ENCODE data around the gene CHRDL1.

Gene CHRDL1

GRCh38 chrX:110741213-110741796, 54.3 kb downstream of the CHRDL1 start:
- no peak for DNase-seq

GRCh38 chrX:110734894-110735541, 60.6 kb downstream of the CHRDL1 start:
- no peak for DNase-seq

- no peak for DNase-seq
Observed at GRCh38 chrX:110734271-110734670, 61.3 kb downstream of the CHRDL1 start.

GRCh38 chrX:110733166-110733565, 62.5 kb downstream of the CHRDL1 start:
- no peak for DNase-seq

- no peak for DNase-seq
Observed at GRCh38 chrX:110732266-110732665, 63.4 kb downstream of the CHRDL1 start.

- no peak for DNase-seq
Observed at GRCh38 chrX:110723844-110724243, 71.8 kb downstream of the CHRDL1 start.

- no peak for DNase-seq
Observed at GRCh38 chrX:110722135-110722534, 73.5 kb downstream of the CHRDL1 start.

- DNase-seq, result no peak
Observed at GRCh38 chrX:110713666-110714065, 82.0 kb downstream of the CHRDL1 start.

GRCh38 chrX:110706446-110706845, 89.2 kb downstream of the CHRDL1 start:
- DNase-seq, result no peak

GRCh38 chrX:110703641-110704040, 92.0 kb downstream of the CHRDL1 start:
- no peak for DNase-seq

GRCh38 chrX:110699109-110699508, 96.5 kb downstream of the CHRDL1 start:
- DNase-seq, result no peak

- no peak for DNase-seq
Observed at GRCh38 chrX:110698696-110699095, 96.9 kb downstream of the CHRDL1 start.

- DNase-seq, result no peak
Observed at GRCh38 chrX:110692866-110693265, 102.8 kb downstream of the CHRDL1 start.

- no peak for DNase-seq
Observed at GRCh38 chrX:110691446-110691845, 104.2 kb downstream of the CHRDL1 start.

GRCh38 chrX:110684653-110685052, 111.0 kb downstream of the CHRDL1 start:
- DNase-seq, result no peak

- no peak for DNase-seq
Observed at GRCh38 chrX:110683925-110684324, 111.7 kb downstream of the CHRDL1 start.

GRCh38 chrX:110678591-110678990, 117.0 kb downstream of the CHRDL1 start:
- DNase-seq, result no peak

GRCh38 chrX:110675886-110676285, 119.7 kb downstream of the CHRDL1 start:
- DNase-seq, result no peak

- DNase-seq, result no peak
Observed at GRCh38 chrX:110671068-110671803, 124.4 kb downstream of the CHRDL1 start.

GRCh38 chrX:110669572-110669971, 126.0 kb downstream of the CHRDL1 start:
- no peak for DNase-seq

- DNase-seq, result no peak
Observed at GRCh38 chrX:110667706-110668105, 127.9 kb downstream of the CHRDL1 start.

- no peak for DNase-seq
Observed at GRCh38 chrX:110665223-110666002, 130.2 kb downstream of the CHRDL1 start.

- no peak for DNase-seq
Observed at GRCh38 chrX:110657073-110657472, 138.5 kb downstream of the CHRDL1 start.
